GM12874 (cell line): ENCODE data around the gene NKX1-1.

Source experiments
- TF ChIP-seq, protein P1 (sequence below): IDR thresholded peaks from 2 replicates; pipeline ENCODE4 v1.5.1; 2011; ENCODE audit warnings: low read depth, mild to moderate bottlenecking, control low read depth, low read length, moderate library complexity; ENCODE audit not compliant: insufficient read depth

The NKX1-1 gene

DNA sequence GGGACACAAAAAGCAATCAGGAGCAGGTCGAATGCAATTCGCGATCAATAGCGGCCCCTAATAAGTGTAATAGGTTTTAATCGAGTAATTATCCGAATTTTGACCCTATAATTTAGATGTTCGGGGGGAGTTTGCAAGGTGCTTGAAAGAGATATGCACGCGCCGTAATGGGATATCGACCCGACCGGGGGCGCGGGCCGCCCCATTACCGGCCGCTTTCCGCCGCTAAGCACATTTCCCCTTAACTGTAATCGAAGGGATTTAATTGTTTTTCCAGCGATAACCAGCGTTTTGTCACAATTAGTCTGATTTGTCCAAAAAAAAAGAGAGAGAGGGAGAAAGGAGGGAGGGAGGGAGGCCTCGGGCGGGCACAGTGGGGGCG is 997 bp downstream of the NKX1-1 start:
- TF ChIP-seq, protein P1, sequence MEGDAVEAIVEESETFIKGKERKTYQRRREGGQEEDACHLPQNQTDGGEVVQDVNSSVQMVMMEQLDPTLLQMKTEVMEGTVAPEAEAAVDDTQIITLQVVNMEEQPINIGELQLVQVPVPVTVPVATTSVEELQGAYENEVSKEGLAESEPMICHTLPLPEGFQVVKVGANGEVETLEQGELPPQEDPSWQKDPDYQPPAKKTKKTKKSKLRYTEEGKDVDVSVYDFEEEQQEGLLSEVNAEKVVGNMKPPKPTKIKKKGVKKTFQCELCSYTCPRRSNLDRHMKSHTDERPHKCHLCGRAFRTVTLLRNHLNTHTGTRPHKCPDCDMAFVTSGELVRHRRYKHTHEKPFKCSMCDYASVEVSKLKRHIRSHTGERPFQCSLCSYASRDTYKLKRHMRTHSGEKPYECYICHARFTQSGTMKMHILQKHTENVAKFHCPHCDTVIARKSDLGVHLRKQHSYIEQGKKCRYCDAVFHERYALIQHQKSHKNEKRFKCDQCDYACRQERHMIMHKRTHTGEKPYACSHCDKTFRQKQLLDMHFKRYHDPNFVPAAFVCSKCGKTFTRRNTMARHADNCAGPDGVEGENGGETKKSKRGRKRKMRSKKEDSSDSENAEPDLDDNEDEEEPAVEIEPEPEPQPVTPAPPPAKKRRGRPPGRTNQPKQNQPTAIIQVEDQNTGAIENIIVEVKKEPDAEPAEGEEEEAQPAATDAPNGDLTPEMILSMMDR, result no peak

DNA sequence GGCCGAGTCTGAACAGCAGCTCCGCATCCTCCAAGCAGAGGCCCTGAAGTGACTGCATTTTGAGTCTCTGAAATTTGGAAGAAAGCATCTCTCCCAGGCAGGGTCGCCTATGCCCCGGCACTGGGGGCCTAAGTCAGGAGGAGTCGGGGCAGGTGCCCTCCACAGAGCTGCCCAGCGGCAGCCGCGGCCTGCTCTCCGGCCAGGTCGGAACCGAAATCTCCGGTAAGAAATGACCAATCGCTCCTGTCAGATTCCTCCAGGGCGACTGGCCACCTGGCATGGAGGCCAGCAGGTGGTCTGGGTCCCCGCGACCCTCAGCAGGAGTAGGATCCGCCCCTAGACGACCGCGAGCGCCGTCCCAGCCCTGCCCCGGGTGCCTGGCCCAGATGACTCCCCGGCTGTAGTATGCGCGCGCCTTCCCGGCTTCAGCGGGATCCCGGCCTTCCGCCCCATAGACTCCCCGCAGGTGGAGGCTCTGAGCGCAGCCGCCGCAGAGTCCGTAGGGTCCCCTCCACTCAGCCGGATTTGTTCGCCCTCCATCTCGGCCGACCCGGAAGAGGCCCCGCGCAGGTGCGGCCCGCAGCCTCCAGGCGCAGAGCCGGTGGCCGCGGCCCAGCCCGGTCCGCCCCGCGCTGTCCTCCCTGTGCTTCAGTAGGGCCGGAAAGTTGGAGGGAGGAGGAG is 1.5 kb downstream of the NKX1-1 start:
- TF ChIP-seq, protein P1, result no peak

DNA sequence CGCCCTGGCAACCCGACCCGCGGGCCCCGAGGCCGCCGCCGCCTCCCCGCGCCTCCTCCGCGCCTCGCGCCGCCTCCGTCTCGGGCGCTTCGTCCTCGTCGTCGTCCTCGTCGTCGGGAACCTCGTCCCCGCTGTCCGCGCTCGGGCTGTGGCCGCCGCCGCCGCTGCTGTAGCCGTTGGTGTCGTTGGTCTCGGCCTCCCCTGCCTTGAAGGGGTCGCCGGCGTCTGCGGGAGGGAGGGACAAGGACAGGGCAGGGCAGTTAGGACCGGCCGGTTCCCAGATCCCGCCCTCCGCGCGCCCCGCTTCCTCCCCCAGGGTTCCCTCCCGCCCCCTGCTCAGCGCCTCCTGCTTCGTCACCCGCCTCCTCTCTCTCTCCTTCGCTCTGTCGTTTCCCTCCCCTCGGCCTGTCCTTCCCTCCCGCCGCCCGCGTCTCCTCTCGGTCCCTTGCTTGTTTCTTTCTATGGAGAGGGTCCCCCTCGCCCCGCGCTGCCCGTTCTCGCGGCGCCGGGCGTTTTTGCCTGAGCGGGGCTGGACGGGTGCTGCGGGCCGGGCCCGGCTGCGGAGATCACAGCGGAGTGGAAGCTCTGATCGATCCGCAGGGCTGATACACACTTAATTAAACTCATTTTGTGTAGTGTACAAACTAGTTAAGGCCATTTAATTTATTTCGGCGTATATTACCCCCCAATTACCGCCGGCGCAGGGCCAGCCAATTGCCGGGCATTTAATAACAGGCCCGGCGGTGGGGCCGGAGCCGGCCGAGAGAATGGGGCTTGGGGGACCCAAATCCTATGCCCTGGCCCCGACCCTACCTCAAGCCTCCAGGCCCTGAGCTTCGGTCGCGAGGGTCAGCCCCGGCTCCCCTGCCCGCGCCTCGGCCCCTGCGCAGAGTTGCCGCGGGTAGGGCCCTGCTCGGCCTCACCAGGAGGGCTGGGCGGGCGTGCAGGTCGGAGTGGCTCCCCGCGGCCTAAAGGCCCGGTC is 2.4 kb downstream of the NKX1-1 start:
- TF ChIP-seq, protein P1, result no peak

DNA sequence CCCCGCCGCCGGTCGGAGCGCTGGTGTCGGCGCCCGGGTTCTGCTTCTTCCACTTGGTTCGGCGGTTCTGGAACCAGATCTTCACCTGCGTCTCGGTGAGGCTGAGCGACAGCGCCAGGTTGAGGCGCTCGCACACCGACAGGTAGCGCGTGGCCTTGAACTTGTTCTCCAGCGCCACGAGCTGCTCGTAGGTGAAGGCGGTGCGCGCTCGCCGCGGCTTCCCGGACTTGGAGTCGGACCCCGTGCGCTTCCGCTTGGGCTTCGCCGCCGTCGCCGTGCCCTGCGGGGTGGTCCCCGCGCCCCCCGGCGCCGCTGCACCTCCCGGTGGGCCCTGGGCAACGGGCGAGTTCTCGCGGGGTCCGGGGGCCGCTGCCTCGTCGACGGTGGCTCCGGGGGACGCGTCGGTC is 3.1 kb downstream of the NKX1-1 start:
- TF ChIP-seq, protein P1, result no peak

DNA sequence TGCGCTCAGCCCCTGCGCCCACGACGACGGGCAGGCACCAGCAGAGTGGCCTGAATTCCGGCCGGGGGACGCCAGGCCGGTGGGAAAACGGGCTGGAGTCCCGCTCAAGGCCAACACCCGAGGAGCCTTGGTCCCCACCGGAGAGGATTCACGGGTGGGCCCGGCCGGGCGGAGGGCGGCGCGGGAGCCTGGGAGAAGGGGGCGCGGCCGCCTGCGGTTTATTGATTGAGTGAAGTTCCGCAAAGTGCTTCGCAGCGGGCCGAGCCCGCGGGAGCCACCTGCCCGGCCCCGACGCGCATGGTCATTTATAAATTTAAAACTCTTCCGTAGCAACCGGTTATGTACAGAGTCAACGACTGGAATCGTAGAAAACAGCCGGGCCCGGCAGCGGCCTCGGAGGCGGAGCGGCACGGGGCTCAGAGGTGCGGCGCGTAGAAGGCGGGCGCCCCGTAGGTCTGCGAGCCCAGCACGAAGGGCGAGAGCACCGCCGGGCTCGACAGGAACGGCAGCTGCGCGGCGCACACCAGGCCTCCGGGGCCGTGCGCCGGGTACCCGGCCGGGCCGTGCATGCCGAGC is 3.6 kb downstream of the NKX1-1 start:
- TF ChIP-seq, protein P1, result no peak

DNA sequence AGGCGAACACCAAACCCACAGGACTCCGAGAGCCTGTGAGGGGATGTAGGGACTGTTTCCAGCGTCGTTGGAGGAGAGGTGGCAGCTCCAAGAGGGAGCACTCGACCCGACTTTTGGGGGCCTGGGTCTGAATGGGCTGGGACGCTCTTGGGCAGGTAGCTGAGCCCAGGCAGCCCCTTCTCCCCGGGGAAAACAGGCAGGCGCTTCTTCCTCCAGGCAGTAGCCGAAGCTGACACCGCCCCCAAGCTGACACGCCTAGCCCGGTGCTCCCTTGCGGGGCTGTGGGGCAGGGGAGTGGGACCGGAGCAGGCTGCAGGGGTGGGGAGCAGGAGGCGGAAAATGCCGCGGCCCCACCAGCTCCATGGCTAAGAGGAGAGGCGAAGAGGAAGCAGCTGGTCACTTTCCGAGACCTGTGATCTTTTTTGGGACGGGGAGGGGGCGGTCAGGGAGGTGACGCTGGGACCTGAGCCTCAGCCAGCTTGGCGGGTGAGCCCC is 4.2 kb downstream of the NKX1-1 start:
- TF ChIP-seq, protein P1, result no peak

DNA sequence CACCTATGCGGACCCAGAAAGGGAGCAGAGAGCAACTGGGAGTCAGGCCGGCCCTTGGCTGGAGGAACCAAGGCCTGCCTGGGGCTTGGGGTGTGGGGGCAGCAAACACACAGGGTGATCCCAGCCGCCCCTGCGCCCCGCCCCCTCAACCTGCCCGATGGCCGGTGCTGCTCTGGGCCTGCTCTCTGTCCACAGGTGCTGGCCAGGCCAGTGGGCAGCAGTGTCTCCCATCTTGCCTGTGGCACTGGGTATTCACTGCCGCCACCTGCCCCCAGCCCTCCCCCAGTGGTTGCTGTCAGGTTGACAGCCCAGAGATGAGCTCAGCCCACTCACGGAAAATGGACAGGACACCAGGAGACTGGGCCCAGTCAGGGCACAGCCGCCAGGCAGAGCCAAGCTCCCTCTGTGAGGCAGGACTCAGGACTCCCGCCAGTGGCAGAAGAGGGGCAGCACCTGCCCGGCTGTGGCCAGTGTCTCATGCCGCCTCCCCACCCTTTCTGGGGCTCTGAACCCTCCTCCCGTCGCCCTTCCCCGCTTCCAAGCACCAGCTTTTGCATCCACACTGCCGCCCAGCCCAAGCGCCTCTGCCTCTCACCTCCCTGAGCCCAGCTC is 4.7 kb downstream of the NKX1-1 start:
- TF ChIP-seq, protein P1, result no peak
